GM10266 (cell line): ENCODE results near the gene PLCG2.
"Not testable (repeated sequence)": the region's sequence is repeated elsewhere in the genome, so short reads cannot be mapped to it uniquely, and the experiment has no call there.

Source experiments
- DNase-seq: peaks from one replicate; pipeline ENCODE4 v3.0.0; 2012; ENCODE audit errors: extremely low spot score
- CTCF ChIP-seq: IDR thresholded peaks from 2 replicates; pipeline ENCODE4 v1.5.1; 2012; ENCODE audit warnings: mild to moderate bottlenecking, low read depth; ENCODE audit not compliant: control insufficient read depth, insufficient read depth; ENCODE audit errors: missing control alignments

PLCG2 gene

GRCh38 chr16:81868057-81868748 lies 89.1 kb downstream of the PLCG2 start:
- no peak for DNase-seq
- TF ChIP-seq CTCF, result no peak

- DNase-seq, result no peak
- TF ChIP-seq CTCF, result no peak
These were observed 90.2 kb downstream of the PLCG2 start for GRCh38 chr16:81869326-81869725.

GRCh38 chr16:81873206-81873605 lies 94.1 kb downstream of the PLCG2 start:
- no peak for DNase-seq
- no peak for TF ChIP-seq CTCF

GRCh38 chr16:81873843-81874752 lies 95.0 kb downstream of the PLCG2 start:
- peak; percentile 81 for TF ChIP-seq CTCF
- peak; percentile 69 for DNase-seq

DNA sequence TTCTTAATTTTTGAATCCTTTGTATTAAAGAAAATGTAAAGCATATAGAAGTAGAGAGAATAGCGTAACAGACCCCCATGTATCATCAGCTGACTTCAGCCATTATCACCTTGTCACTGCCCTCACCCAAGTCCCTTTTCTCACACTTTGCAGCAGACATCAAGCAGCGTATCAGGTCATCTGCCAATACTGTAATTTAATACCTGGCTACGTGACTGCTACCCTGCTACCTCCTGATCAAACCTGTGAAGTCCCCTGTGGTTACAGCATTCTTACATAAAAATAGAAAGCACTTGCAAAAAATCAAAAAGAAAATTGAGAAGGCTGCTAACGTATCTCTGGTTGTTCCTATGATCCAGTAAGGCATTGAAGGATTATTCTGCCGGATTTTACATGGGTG lies 96.4 kb downstream of the PLCG2 start:
- no peak for DNase-seq
- no peak for TF ChIP-seq CTCF

GRCh38 chr16:81876273-81876900 lies 97.3 kb downstream of the PLCG2 start:
- no peak for DNase-seq
- TF ChIP-seq CTCF, result no peak

DNA sequence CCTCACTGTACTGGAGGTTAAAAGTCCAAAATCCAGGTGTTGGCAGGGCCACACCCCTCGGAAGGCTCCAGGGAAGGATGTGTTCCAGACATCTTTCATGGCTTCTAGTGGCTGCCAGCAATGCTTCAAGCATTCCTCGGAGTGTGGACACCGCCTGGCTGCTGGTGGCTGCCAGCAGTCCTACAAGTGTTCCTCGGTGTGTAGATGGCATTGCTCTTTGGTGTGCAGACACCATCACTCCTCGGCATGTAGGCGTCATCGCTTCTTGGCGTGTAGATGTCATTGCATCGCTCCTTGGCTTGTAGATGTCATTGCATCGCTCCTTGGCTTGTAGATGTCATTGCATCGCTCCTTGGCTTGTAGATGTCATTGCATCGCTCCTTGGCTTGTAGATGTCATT lies 98.4 kb downstream of the PLCG2 start:
- DNase-seq, result not testable (repeated sequence)
